Heart left ventricle (tissue), 16 donors: ENCODE data around the gene KRTAP10-1. TPM values are rescaled to one million over a fixed set of nuclear protein-coding genes. Genes with fewer than 3 reads are reported as not detected.

ENCODE experiments used
- ATAC-seq, 4 donors: fragments of 200-7000 bp; cut with Tn5 transposase; one replicate each; pipeline ENCODE4 v1.9.1; 2020 to 2022; ENCODE audit warnings: moderate library complexity in 4 of 4, mild to moderate bottlenecking in 3 of 4, moderate number of reproducible peaks in 1 of 4
- DNase-seq, 5 donors: peaks; one replicate each; pipeline ENCODE4 v3.0.0-alpha.2; 2020
- H3K27ac ChIP-seq, 12 donors: fragments of 200-600 bp; sonication (generic) in 4 of 12; one replicate each; pipeline versions ENCODE4 v1.5.0 to v1.8.0; 2016 to 2022; ENCODE audit warnings: mild to moderate bottlenecking in 2 of 12
- H3K27me3 ChIP-seq, 9 donors: fragments of 200-600 bp; sonication (generic) in 2 of 9; one replicate each; pipeline versions ENCODE4 v1.5.1 to v1.8.0; 2016 to 2022; ENCODE audit warnings: mild to moderate bottlenecking in 3 of 9
- H3K36me3 ChIP-seq, 9 donors: fragments of 200-600 bp; sonication (generic) in 2 of 9; one replicate each; pipeline versions ENCODE4 v1.5.0 to v1.8.0; 2018 to 2022; ENCODE audit warnings: mild to moderate bottlenecking in 2 of 9
- H3K4me1 ChIP-seq, 12 donors: fragments of 200-600 bp; sonication (generic) in 4 of 12; one replicate each; pipeline versions ENCODE4 v1.5.0 to v1.8.0; 2016 to 2022; ENCODE audit warnings: mild to moderate bottlenecking in 3 of 12
- H3K4me3 ChIP-seq, 12 donors: fragments of 200-600 bp; sonication (generic) in 4 of 12; one replicate each; pipeline versions ENCODE4 v1.5.0 to v1.8.0; 2017 to 2022; ENCODE audit warnings: mild to moderate bottlenecking in 9 of 12, moderate library complexity in 4 of 12
- H3K9me3 ChIP-seq, 12 donors: fragments of 200-600 bp; sonication (generic) in 4 of 12; one replicate each; pipeline versions ENCODE4 v1.5.0 to v1.8.0; 2016 to 2022; ENCODE audit warnings: mild to moderate bottlenecking in 1 of 12
- POLR2A ChIP-seq, 2 donors: fragments of 450-650 bp; IDR thresholded peaks; one replicate each; pipeline ENCODE4 v1.6.1; 2017; ENCODE audit warnings: antibody characterized with exemption in 2 of 2, mild to moderate bottlenecking in 2 of 2, moderate library complexity in 2 of 2
- WGBS, 4 donors: extraction: QIAGEN DNeasy Blood & Tissue Kit in 2 of 4; methylation state at CpG; one replicate each; pipeline versions ENCODE4 v1.1.5 to v1.1.7; 2013 to 2018; 5-methylcytosine and 5-hydroxymethylcytosine counted together
- intact Hi-C, 10 donors: fragments of 100-400 bp; cut with DNase I; formaldehyde crosslinking; loops; one replicate each; pipeline versions ENCODE4 v1.11.1 to v1.14.2; 2022
- polyA plus RNA-seq, 2 donors: library from polyadenylated mRNA; stranded (reverse); fragments of 200-250 nt; gene quantifications; one replicate each; pipeline ENCODE4 v1.2.3, GENCODE V29; 2013
- total RNA-seq, 9 donors: library from RNA; depleted of rRNA in 2 of 9; stranded (reverse); fragments of >200 nt in 2 of 9; fragmentation: NEBNext Ultra II Directional in 3 of 9; extraction: Animal tissue kit (Norgen Biotek cat#: 25700) in 3 of 9; gene quantifications; one replicate each; pipeline versions ENCODE4 v1.1.0 to v1.2.4, GENCODE V29; 2016 to 2023
- TF ChIP-seq, protein P1 (sequence below), 12 donors: fragments of 200-600 bp; sonication (generic) in 4 of 12; IDR thresholded peaks; one replicate each; pipeline versions ENCODE4 v1.5.0 to v1.8.0; 2018 to 2022; ENCODE audit warnings: antibody characterized with exemption in 12 of 12, mild to moderate bottlenecking in 5 of 12
- donor health status: ischemic (EF 13 %, LVEDD 7.1; RV severe dilation, severe dysfunction).
- donor health status: healthy with polysubstance abuse.
- donor health status: DM: no; HTN: yes; CAD: no.
- donor health status: DM: no; HTN: no; CAD: no.
- donor health status: ischemic (EF 25% LVEDD 6.9; RV normal size, moderate dysfunction).
- donor health status: ischemic (EF 25% LVEDD 5.7; RV mildly dilated, moderate dysfunction).
- donor health status: healthy.
- donor health status: DM: yes; HTN: yes; CAD: no.
- donor health status: ischemic (EF 35%, LVEDD 5.7; RV mildly dilated, moderate dysfunction).
- donor health status: nonischemic (EF 11% LVEDD 7.7; RV severe dilation, severe dysfunction).
- donor health status: DM: yes; HTN: yes; CAD: no.
- donor health status: PGD.
- donor health status: ischemic (EF 29% LVEDD 5.4; RV normal size, mild dysfunction).
- donor health status: nonischemic (EF 23%, LVEDD 6.1; RV moderate dilation, normal function).

Gene KRTAP10-1
- total and polyA plus RNA-seq, 11 donors = not detected

DNA sequence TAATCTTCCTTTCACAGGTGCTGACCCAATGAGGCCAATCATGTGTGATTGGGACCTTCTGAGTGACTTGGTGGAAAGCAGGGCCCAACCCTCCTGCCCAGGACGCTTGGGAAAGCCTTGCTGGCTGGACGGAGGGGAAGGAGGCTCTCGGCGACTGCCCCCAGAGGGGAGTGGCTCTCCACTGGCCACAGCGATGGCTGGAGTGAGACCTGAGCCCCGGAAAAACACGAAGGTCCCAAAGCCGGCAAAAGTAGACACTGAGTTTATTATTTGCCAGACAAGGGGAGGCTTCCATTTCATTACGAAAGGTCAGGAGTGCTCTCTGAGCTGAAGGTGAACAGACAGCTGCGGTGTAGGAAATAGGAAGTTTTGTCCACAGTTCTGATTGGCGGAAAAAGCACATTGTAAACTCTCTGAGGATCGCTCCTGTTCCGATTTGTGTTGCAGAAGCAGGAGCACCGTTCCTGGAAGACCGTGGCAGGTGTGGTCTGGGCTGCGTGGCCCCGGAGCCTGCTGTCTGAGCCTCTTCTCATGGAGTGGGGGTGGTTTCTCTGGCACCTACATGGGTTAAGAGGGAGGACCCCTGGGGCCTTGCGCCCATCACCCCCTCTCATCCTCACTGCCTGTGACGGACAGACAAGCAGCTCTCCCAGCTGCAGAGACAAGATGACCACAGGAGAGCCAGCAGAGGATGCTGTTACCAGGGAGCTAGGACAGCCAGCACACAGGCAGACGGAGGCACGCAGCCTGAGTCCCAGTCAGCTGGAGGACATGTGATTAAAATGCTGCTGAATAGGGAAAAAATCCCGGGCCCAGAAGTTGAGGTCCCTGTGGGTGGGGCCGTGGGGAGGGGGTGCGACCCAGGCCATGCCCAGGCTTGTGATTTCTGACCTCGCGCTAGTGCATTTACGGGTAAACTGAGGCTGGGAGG lies 41.5 kb downstream of the KRTAP10-1 start:
- no peak for TF ChIP-seq POLR2A (IDR thresholded peaks at IDR 0.05)
- TF ChIP-seq, protein P1, sequence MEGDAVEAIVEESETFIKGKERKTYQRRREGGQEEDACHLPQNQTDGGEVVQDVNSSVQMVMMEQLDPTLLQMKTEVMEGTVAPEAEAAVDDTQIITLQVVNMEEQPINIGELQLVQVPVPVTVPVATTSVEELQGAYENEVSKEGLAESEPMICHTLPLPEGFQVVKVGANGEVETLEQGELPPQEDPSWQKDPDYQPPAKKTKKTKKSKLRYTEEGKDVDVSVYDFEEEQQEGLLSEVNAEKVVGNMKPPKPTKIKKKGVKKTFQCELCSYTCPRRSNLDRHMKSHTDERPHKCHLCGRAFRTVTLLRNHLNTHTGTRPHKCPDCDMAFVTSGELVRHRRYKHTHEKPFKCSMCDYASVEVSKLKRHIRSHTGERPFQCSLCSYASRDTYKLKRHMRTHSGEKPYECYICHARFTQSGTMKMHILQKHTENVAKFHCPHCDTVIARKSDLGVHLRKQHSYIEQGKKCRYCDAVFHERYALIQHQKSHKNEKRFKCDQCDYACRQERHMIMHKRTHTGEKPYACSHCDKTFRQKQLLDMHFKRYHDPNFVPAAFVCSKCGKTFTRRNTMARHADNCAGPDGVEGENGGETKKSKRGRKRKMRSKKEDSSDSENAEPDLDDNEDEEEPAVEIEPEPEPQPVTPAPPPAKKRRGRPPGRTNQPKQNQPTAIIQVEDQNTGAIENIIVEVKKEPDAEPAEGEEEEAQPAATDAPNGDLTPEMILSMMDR (IDR thresholded peaks at IDR 0.05) = no peak
- ATAC-seq (no peak), DNase-seq (peak in 2 of 5 donors; percentile 18 to 42)
- H3K27me3 ChIP-seq = peaks cover 0 to 25% (median 0%) of the 10 kb centered on the region in 9 donors
- H3K27ac ChIP-seq = no peak overlapping the region
- no peak overlapping the region for H3K4me3 ChIP-seq
- intact Hi-C loops = no loop called here
- no peaks in the 10 kb centered on the region for H3K36me3 ChIP-seq
- WGBS, 4 donors = 72 to 78% (median 77%) methylated on average over 26 to 27 of the region's 27 CpGs
- peaks cover 0 to 4% (median 0%) of the 10 kb centered on the region in 12 donors for H3K9me3 ChIP-seq
- H3K4me1 ChIP-seq = peaks cover 0 to 34% (median 9%) of the 10 kb centered on the region in 12 donors

DNA sequence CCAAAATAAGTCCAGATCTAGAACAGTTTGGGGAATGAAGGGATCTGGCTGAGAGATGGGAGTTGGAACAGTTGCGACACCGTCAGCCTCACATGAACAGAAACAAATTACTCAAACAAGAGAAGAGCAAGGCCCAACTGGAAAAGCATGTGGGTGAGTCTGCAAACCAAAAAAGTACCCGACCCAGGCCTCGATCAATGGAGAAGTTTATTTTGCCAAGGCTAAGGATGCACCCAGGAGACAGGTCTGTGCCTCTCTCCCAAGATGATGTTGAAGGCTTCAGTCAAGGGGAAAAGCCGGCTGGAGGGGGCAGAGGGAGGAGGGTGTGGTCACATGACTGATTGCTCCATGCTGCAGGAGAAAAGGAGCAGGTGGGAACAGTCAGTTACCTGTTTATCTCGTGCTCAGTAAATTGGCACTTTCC lies 42.3 kb downstream of the KRTAP10-1 start:
- ATAC-seq (no peak), DNase-seq (no peak)
- Histone ChIP-seq H3K4me1 (peaks cover 0 to 34% (median 9%) of the 10 kb centered on the region in 12 donors), H3K4me3 (no peak overlapping the region), H3K27ac (peak overlapping the region in 1 of 12 donors; percentile 16), H3K9me3 (peaks cover 0 to 12% (median 4%) of the 10 kb centered on the region in 12 donors), H3K36me3 (no peaks in the 10 kb centered on the region), H3K27me3 (peaks cover 0 to 25% (median 0%) of the 10 kb centered on the region in 9 donors)
- TF ChIP-seq POLR2A (IDR thresholded peaks at IDR 0.05) = no peak
- TF ChIP-seq, protein P1 (IDR thresholded peaks at IDR 0.05) = no peak
- WGBS, 4 donors = 59 to 64% (median 61%) methylated on average over 6 of the region's 6 CpGs
- intact Hi-C loops = no loop called here

- ATAC-seq = peak in 2 of 4 donors; percentile 24 to 25
- peak in 2 of 5 donors; percentile 21 to 62 for DNase-seq
- Histone ChIP-seq H3K27ac (peak overlapping the region in 2 of 12 donors; percentile 16 to 19), H3K9me3 (peaks cover 0 to 19% (median 5%) of the 10 kb centered on the region in 12 donors), H3K27me3 (peaks cover 0 to 25% (median 0%) of the 10 kb centered on the region in 9 donors), H3K36me3 (no peaks in the 10 kb centered on the region), H3K4me3 (peak overlapping the region in 2 of 12 donors; percentile 1 to 8), H3K4me1 (peaks cover 0 to 34% (median 9%) of the 10 kb centered on the region in 12 donors)
- intact Hi-C loops = no loop called here
- WGBS, 4 donors = 35 to 40% (median 38%) methylated on average over 27 of the region's 27 CpGs
- TF ChIP-seq, protein P1 (IDR thresholded peaks at IDR 0.05) = no peak
- TF ChIP-seq POLR2A (IDR thresholded peaks at IDR 0.05) = no peak
These were observed 43.1 kb downstream of the KRTAP10-1 start for GRCh38 chr21:44496564-44497550.
